ENCODE measurements around the gene GORAB.

- TF ChIP-seq CTCF (conservative IDR thresholded peaks at IDR 0.05; ENCODE audit: low read depth, low read length) (no peak), POLR2A (IDR thresholded peaks at IDR 0.05; ENCODE audit: low read depth, low read length) (no peak), MAZ (IDR thresholded peaks at IDR 0.05; ENCODE audit: borderline replicate concordance, low read depth, low read length) (no peak), NFE2L2 (IDR thresholded peaks at IDR 0.05; ENCODE audit: low read depth, low read length) (no peak), SMC3 (IDR thresholded peaks at IDR 0.05; ENCODE audit: low read depth, low read length) (no peak), RAD21 (IDR thresholded peaks at IDR 0.05; ENCODE audit: low read length) (no peak), RFX5 (IDR thresholded peaks at IDR 0.05; ENCODE audit: low read depth, low read length) (no peak), MAFK (IDR thresholded peaks at IDR 0.05; ENCODE audit: low read depth, low read length) (no peak), CEBPB (IDR thresholded peaks at IDR 0.05; ENCODE audit: low read depth, low read length) (no peak)
Observed at GRCh38 chr1:170510163-170510562, 21.8 kb upstream of the GORAB start.
